Measurements from ENCODE around the gene CDC42BPB.

- TF ChIP-seq EP300 (IDR thresholded peaks at IDR 0.05; ENCODE audit: borderline replicate concordance in 1 of 2, low read depth in 1 of 2, low read length in 1 of 2) (no peak), SIN3A (IDR thresholded peaks at IDR 0.05; ENCODE audit: borderline replicate concordance, low read depth, low read length) (no peak), CTCF (IDR thresholded peaks at IDR 0.05) (no peak), RXRA (IDR thresholded peaks at IDR 0.05; ENCODE audit: borderline replicate concordance, low read depth) (no peak), TEAD4 (IDR thresholded peaks at IDR 0.05; ENCODE audit: borderline replicate concordance, insufficient read depth) (no peak), USF2 (IDR thresholded peaks at IDR 0.05; ENCODE audit: borderline replicate concordance, low read depth, low read length) (no peak), FOXJ3 (CRISPR knock-in tag; IDR thresholded peaks at IDR 0.05) (no peak), USF1 (IDR thresholded peaks at IDR 0.05; ENCODE audit: borderline replicate concordance, low read depth) (no peak), POLR2AphosphoS5 (IDR thresholded peaks at IDR 0.05; ENCODE audit: low read depth, low read length) (no peak), TAF1 (IDR thresholded peaks at IDR 0.05; ENCODE audit: borderline replicate concordance, low read depth, low read length) (no peak), SMC3 (IDR thresholded peaks at IDR 0.05; ENCODE audit: low read depth, low read length) (no peak), RAD21 (IDR thresholded peaks at IDR 0.05; ENCODE audit: low read length) (no peak), RFX5 (IDR thresholded peaks at IDR 0.05; ENCODE audit: low read length) (no peak)
Measured at GRCh38 chr14:103016071-103016470, 41.3 kb downstream of the CDC42BPB start.
